ENCODE results near the gene KRI1. TPM values are rescaled to one million over a fixed set of nuclear protein-coding genes. Genes with fewer than 3 reads are reported as not detected.
A peak's percentile ranks its signal among the peaks of the same experiment; 100 is the strongest.

KRI1 gene
- total and polyA plus RNA-seq, 2 donors (not counting 3 experiments of a cell fraction or from before 2014, with no cell fraction given): 6.7 to 25.7 TPM

DNA sequence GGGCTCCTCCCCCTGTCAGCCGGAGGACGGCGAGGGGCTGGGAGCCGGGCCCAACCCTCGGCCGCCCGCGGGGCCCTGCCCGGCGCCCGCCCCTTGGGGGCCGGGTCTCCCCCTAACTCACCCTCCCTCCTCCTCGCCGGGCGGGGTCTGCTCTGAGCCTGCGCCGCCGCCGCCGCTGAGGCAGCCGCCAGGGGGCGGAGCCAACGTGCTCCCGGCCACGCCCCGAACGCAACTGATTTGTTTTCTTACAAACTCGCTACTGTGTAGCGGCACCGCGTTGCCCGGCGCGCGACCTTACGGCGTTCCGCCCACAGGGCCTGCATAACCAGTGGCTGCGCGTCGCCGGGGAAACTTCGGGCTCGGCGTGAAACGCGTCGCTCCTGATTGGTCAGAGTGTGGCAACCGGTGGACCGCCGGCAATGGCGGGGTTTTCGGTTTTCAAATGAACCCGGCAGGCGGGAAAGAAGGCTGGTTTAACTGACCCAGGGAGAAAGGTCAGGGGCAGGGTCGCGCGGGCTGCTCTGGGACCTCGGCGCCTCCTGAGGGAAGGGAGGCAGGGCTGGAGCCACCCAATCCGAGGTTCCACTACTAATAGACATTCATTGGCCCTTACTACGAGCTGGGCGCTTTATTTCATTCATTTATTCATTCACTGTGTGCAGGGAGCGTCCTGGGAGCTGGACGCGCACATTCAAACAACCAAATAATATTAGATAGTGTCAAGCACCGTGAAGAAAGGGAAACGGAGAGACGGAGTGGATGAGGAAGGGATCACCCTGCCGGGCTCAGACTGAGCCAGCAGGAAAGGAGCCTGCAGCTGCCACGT is 3.2 kb upstream of the KRI1 start, which contains the start of gene CDKN2D:
TSS of gene CDKN2D (minus strand) at position 154 of the 826 bp plus-strand sequence. CDS start 326 bp downstream, outside the sequence.
- H3K4me3 ChIP-seq (replicated peaks in 1 of 3; ENCODE audit: insufficient read depth in 1 of 3, low read depth in 1 of 3, low read length in 3 of 3): peak within 1 kb of the TSS; percentile 50 to 71 (median 65)
- H3K27me3 ChIP-seq (ENCODE audit: control insufficient read depth in 2 of 2, insufficient read depth in 2 of 2, low read length in 2 of 2): no peaks in the 10 kb centered on the region
- H3K9me1 ChIP-seq (replicated peaks; ENCODE audit: control insufficient read depth, extremely low read depth, insufficient read depth, low read length): no peaks in the 10 kb centered on the region
- dilution Hi-C loops (cut with MboI; ENCODE audit: extremely low pct_ligation_motif_present, low sequenced_read_pairs): no loop called here
- H3K4me1 ChIP-seq (ENCODE audit: control insufficient read depth, extremely low read depth, insufficient read depth, low read length): peaks cover 27% of the 10 kb centered on the region
- DNase-seq (ENCODE audit: low read depth, low spot score) (peak; percentile 100), FAIRE-seq (peak; percentile 98)
- no peaks in the 10 kb centered on the region for H3K9me3 ChIP-seq (replicated peaks; ENCODE audit: control insufficient read depth, insufficient read depth, low read length)
- H3K9ac ChIP-seq (replicated peaks; ENCODE audit: extremely low read depth, insufficient read depth, low read length): peak within 1 kb of the TSS; percentile 90
- H4K20me1 ChIP-seq (replicated peaks; ENCODE audit: control insufficient read depth, extremely low read depth, insufficient read depth, low read length): no peaks in the 10 kb centered on the region
- H3K79me2 ChIP-seq (ENCODE audit: control insufficient read depth, insufficient read depth, low read length): peaks cover 10% of the 10 kb centered on the region
- H3K36me3 ChIP-seq (ENCODE audit: control insufficient read depth in 2 of 2, extremely low read depth in 1 of 2, insufficient read depth in 2 of 2, low read length in 2 of 2): no peaks in the 10 kb centered on the region
- peak within 1 kb of the TSS; percentile 93 for H3K4me2 ChIP-seq (ENCODE audit: insufficient read depth, low read length)
- BruUV-seq (replicated peaks): TSS peak; percentile 81
- H3K27ac ChIP-seq (ENCODE audit: insufficient read depth, low read depth, low read length): peak within 1 kb of the TSS; percentile 84
- TF ChIP-seq JUN (IDR thresholded peaks at IDR 0.05; ENCODE audit: borderline replicate concordance, insufficient read depth, insufficient read length, low read depth): no peak
- TF ChIP-seq, protein P1, sequence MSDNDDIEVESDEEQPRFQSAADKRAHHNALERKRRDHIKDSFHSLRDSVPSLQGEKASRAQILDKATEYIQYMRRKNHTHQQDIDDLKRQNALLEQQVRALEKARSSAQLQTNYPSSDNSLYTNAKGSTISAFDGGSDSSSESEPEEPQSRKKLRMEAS (IDR thresholded peaks at IDR 0.05; ENCODE audit: insufficient read depth, insufficient read length): peak; percentile 50
- POLR2A ChIA-PET: no interaction called here
- intact Hi-C loops (cut with micrococcal nuclease): loop anchor here (1.0 to 5.0 kb wide), 5 partner anchors 84 to 166 kb away; partner anchors contain the start of genes CDC37 and QTRT1
- H2AFZ ChIP-seq (ENCODE audit: low read depth, low read length): peak within 1 kb of the TSS; percentile 91
- CTCF ChIA-PET: interaction anchor here (0.9 to 2.9 kb wide), 7 partner anchors 11 to 165 kb away, joined by 3 to 13 read pairs (median 6); no protein-coding TSS in a partner anchor

DNA sequence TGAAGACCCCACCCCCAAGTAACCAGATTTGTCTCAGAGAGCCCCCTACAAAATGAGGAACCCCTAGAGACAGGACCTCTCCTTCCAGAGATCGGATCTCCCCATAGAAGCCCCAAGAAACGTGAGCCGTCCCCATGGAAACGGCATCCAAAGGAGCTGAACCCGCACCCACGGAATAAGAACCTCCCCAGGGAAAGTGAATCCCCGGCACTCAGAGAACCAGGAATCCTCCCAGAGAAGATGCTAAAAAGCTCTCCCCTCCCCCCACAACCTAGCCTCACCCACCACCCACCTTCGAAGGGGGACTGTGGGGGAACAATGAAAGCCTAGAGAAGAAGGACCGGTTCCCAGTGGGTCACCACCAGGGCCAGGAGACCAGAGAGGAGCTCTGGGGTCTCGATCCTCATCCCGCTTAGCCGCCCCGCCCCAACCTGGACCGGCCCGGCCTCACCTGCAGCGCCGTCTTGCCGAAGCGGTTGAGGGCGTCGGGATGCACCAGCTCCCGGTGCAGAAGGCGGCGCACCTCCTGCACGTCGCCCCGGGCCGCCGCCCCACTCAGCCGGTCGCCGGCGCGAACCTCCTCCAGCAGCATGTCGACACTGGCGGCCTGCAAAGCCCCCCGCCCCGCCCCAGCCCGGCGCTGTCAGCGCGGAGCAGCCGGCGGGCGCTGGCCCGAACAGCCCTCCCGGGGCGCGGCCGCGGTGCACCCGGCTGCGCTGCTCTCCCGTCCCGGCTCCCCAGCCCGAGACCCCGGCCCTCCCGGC is 2.4 kb upstream of the KRI1 start:
- peaks cover 27% of the 10 kb centered on the region for H3K4me1 ChIP-seq (ENCODE audit: control insufficient read depth, extremely low read depth, insufficient read depth, low read length)
- H3K4me2 ChIP-seq (ENCODE audit: insufficient read depth, low read length): peak overlapping the region; percentile 67
- H3K4me3 ChIP-seq (replicated peaks in 1 of 3; ENCODE audit: insufficient read depth in 1 of 3, low read depth in 1 of 3, low read length in 3 of 3): peak overlapping the region; percentile 30 to 58 (median 50)
- no peak for TF ChIP-seq JUN (IDR thresholded peaks at IDR 0.05; ENCODE audit: borderline replicate concordance, insufficient read depth, insufficient read length, low read depth)
- no peak for TF ChIP-seq POLR2AphosphoS5 (IDR thresholded peaks at IDR 0.05; ENCODE audit: insufficient read depth, low read depth, low read length)
- TF ChIP-seq, protein P1 (IDR thresholded peaks at IDR 0.05; ENCODE audit: insufficient read depth, insufficient read length): no peak
- TF ChIP-seq POLR2A (IDR thresholded peaks at IDR 0.05; ENCODE audit: low read depth, low read length): no peak
- no peak for TF ChIP-seq FOS (IDR thresholded peaks at IDR 0.05; ENCODE audit: borderline replicate concordance, insufficient read depth, low read length)
- no peak for TF ChIP-seq CTCF (IDR thresholded peaks at IDR 0.05; ENCODE audit: extremely low read depth in 1 of 2, insufficient read depth in 1 of 2, low read depth in 1 of 2, low read length in 2 of 2)
- TF ChIP-seq EZH2 (IDR thresholded peaks at IDR 0.05; ENCODE audit: borderline replicate concordance, low read depth, low read length, severe bottlenecking): no peak
- TF ChIP-seq MYC (IDR thresholded peaks at IDR 0.05; ENCODE audit: low read depth, low read length): no peak
- TF ChIP-seq GATA2 (IDR thresholded peaks at IDR 0.05; ENCODE audit: insufficient read depth, insufficient read length, low read depth, low read length): no peak
- H2AFZ ChIP-seq (ENCODE audit: low read depth, low read length): peak overlapping the region; percentile 71
- peaks cover 10% of the 10 kb centered on the region for H3K79me2 ChIP-seq (ENCODE audit: control insufficient read depth, insufficient read depth, low read length)
- H3K27me3 ChIP-seq (ENCODE audit: control insufficient read depth in 2 of 2, insufficient read depth in 2 of 2, low read length in 2 of 2): no peaks in the 10 kb centered on the region
- no peaks in the 10 kb centered on the region for H3K9me1 ChIP-seq (replicated peaks; ENCODE audit: control insufficient read depth, extremely low read depth, insufficient read depth, low read length)
- no peaks in the 10 kb centered on the region for H4K20me1 ChIP-seq (replicated peaks; ENCODE audit: control insufficient read depth, extremely low read depth, insufficient read depth, low read length)
- no peak for DNase-seq (ENCODE audit: low read depth, low spot score)
- peak overlapping the region; percentile 19 for H3K9ac ChIP-seq (replicated peaks; ENCODE audit: extremely low read depth, insufficient read depth, low read length)
- no peak for FAIRE-seq
- H3K9me3 ChIP-seq (replicated peaks; ENCODE audit: control insufficient read depth, insufficient read depth, low read length): no peaks in the 10 kb centered on the region
- intact Hi-C loops (cut with micrococcal nuclease) (loop anchor here (2.0 to 5.0 kb wide), 4 partner anchors 85 to 165 kb away; partner anchors contain the start of genes CDC37 and QTRT1), dilution Hi-C loops (cut with MboI; ENCODE audit: extremely low pct_ligation_motif_present, low sequenced_read_pairs) (no loop called here)
- ChIA-PET POLR2A (no interaction called here), CTCF (interaction anchor here (1.0 to 2.9 kb wide), 5 partner anchors 13 to 132 kb away, joined by 4 to 13 read pairs (median 6); no protein-coding TSS in a partner anchor)
- no peaks in the 10 kb centered on the region for H3K36me3 ChIP-seq (ENCODE audit: control insufficient read depth in 2 of 2, extremely low read depth in 1 of 2, insufficient read depth in 2 of 2, low read length in 2 of 2)
- no TSS peak for BruUV-seq (replicated peaks)
- no peak overlapping the region for H3K27ac ChIP-seq (ENCODE audit: insufficient read depth, low read depth, low read length)
